Measurements from ENCODE around the gene CDH8.

The CDH8 gene

GRCh38 chr16:61665512-61665911 lies 370.7 kb downstream of the CDH8 start:
- Histone ChIP-seq H3K9me3 (replicated peaks; ENCODE audit: low read length) (no peaks in the 10 kb centered on the region), H3K36me3 (ENCODE audit: insufficient read depth, low read length) (no peaks in the 10 kb centered on the region)

DNA sequence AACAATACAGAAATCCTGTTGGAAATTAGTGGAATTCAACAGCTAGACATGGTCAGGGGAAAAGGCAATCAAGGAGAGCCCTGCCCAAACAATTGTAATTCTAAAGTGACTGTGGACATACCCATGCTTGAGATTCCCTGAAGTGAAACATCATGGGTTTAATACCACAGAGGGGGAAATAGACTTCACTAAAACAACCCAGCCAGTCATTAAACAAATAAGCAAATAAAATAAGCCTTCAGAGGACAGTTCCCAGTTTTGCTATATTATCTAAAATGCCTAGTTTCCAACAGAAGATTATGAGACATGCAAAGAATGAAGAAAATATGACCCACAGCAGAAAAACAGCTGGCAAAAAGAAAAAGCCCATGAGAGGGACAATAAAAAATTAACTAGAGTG lies 376.3 kb downstream of the CDH8 start:
- no peaks in the 10 kb centered on the region for H3K4me1 ChIP-seq (ENCODE audit: control insufficient read depth, insufficient read depth, low read length)
- no peak overlapping the region for H3K9ac ChIP-seq (ENCODE audit: low read depth, low read length)
- H3K4me2 ChIP-seq (ENCODE audit: low read length) = no peak overlapping the region
- H3K9me3 ChIP-seq (replicated peaks; ENCODE audit: low read length) = no peaks in the 10 kb centered on the region
- H3K27me3 ChIP-seq (ENCODE audit: control insufficient read depth, insufficient read depth, low read length) = no peaks in the 10 kb centered on the region
- no peaks in the 10 kb centered on the region for H3K36me3 ChIP-seq (ENCODE audit: insufficient read depth, low read length)
- H3K4me3 ChIP-seq (ENCODE audit: low read length) = no peak overlapping the region

More at GRCh38 chr16:61665512-61665911, 370.7 kb downstream of the CDH8 start:
- Histone ChIP-seq H3K9ac (ENCODE audit: low read depth, low read length) (no peak overlapping the region), H3K4me3 (ENCODE audit: low read length) (no peak overlapping the region), H3K27me3 (ENCODE audit: control insufficient read depth, insufficient read depth, low read length) (no peaks in the 10 kb centered on the region), H3K4me2 (ENCODE audit: low read length) (no peak overlapping the region), H3K4me1 (ENCODE audit: control insufficient read depth, insufficient read depth, low read length) (no peaks in the 10 kb centered on the region)

DNA sequence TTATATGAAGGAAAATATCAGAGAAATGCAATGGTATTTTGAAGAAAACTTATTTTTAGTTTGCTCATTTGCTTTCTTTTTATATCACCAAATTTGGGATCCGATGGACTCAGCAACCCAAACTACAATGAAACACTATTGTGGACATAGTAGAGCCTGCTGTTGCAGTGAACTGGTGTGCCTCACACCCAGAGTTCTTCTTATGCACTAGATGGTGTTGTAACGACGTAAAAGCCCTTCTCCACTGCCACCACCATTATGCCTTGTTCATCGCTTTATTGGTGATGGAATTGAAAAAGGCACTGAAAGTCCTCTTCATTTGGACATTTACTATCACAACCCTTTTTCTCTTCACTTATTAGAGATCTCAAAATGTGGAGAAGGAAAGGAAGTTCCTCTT lies 381.3 kb downstream of the CDH8 start:
- no peak overlapping the region for H3K4me3 ChIP-seq (ENCODE audit: low read length)
- no peaks in the 10 kb centered on the region for H3K27me3 ChIP-seq (ENCODE audit: control insufficient read depth, insufficient read depth, low read length)
- H3K9ac ChIP-seq (ENCODE audit: low read depth, low read length) = no peak overlapping the region
- no peaks in the 10 kb centered on the region for H3K9me3 ChIP-seq (replicated peaks; ENCODE audit: low read length)
- no peaks in the 10 kb centered on the region for H3K36me3 ChIP-seq (ENCODE audit: insufficient read depth, low read length)
- no peak overlapping the region for H3K4me2 ChIP-seq (ENCODE audit: low read length)
- no peaks in the 10 kb centered on the region for H3K4me1 ChIP-seq (ENCODE audit: control insufficient read depth, insufficient read depth, low read length)

DNA sequence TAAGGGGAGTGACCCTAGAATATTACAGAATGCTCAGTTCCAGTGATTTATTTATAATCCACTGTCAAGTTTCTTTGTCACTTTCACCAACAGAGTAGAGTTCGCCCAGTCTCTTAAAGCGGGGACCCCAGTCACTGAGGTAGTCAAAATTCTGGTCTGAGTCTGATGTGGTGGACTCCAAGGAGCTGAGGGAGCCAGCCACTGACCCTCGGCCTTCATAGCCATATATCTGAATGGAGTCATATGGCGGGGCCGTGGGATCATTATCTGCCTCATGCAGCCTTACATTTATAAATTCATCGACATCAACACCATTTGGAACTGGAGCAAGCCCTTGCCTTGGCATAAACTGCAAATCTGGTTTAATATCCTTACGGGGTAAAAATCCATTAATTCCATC lies 382.7 kb downstream of the CDH8 start:
- Histone ChIP-seq H3K36me3 (ENCODE audit: insufficient read depth, low read length) (no peaks in the 10 kb centered on the region), H3K4me2 (ENCODE audit: low read length) (no peak overlapping the region), H3K4me3 (ENCODE audit: low read length) (no peak overlapping the region), H3K9me3 (replicated peaks; ENCODE audit: low read length) (no peaks in the 10 kb centered on the region), H3K4me1 (ENCODE audit: control insufficient read depth, insufficient read depth, low read length) (no peaks in the 10 kb centered on the region), H3K9ac (ENCODE audit: low read depth, low read length) (no peak overlapping the region), H3K27me3 (ENCODE audit: control insufficient read depth, insufficient read depth, low read length) (no peaks in the 10 kb centered on the region)

DNA sequence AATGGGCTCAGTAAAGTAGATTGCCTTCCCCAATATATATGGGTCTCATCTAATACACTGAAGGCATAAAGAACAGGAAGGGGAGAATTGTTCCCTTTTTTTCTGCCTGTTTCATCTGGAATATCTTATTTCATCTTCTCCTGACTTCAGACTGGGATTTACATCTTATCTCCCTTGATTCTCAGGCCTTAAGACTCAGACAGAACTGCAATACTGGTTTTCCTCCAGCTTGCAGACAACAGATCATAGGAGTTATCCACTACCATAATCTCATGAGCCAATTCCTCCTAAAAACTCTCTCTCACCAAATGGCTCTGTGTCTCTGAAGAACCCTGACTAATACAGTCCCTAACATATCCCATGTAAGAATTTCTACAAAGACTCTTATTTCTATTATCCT lies 390.7 kb downstream of the CDH8 start:
- H3K9me3 ChIP-seq (replicated peaks; ENCODE audit: low read length) = no peaks in the 10 kb centered on the region

GRCh38 chr16:61644736-61645135 lies 391.5 kb downstream of the CDH8 start:
- H3K4me3 ChIP-seq (ENCODE audit: low read length) = no peak overlapping the region
- no peaks in the 10 kb centered on the region for H3K9me3 ChIP-seq (replicated peaks; ENCODE audit: low read length)
- H3K4me1 ChIP-seq (ENCODE audit: control insufficient read depth, insufficient read depth, low read length) = no peaks in the 10 kb centered on the region
- H3K36me3 ChIP-seq (ENCODE audit: insufficient read depth, low read length) = no peaks in the 10 kb centered on the region
- H3K9ac ChIP-seq (ENCODE audit: low read depth, low read length) = no peak overlapping the region
- H3K27me3 ChIP-seq (ENCODE audit: control insufficient read depth, insufficient read depth, low read length) = no peaks in the 10 kb centered on the region
- no peak overlapping the region for H3K4me2 ChIP-seq (ENCODE audit: low read length)

More for the DNA sequence above, 390.7 kb downstream of the CDH8 start:
- H3K4me2 ChIP-seq (ENCODE audit: low read length) = no peak overlapping the region
- no peaks in the 10 kb centered on the region for H3K36me3 ChIP-seq (ENCODE audit: insufficient read depth, low read length)
- H3K27me3 ChIP-seq (ENCODE audit: control insufficient read depth, insufficient read depth, low read length) = no peaks in the 10 kb centered on the region
- no peaks in the 10 kb centered on the region for H3K4me1 ChIP-seq (ENCODE audit: control insufficient read depth, insufficient read depth, low read length)
- H3K9ac ChIP-seq (ENCODE audit: low read depth, low read length) = no peak overlapping the region
- no peak overlapping the region for H3K4me3 ChIP-seq (ENCODE audit: low read length)

GRCh38 chr16:61617219-61617783 lies 418.9 kb downstream of the CDH8 start:
- Histone ChIP-seq H3K4me3 (ENCODE audit: low read length) (no peak overlapping the region), H3K4me2 (ENCODE audit: low read length) (no peak overlapping the region), H3K9me3 (replicated peaks; ENCODE audit: low read length) (no peaks in the 10 kb centered on the region), H3K36me3 (ENCODE audit: insufficient read depth, low read length) (no peaks in the 10 kb centered on the region), H3K4me1 (ENCODE audit: control insufficient read depth, insufficient read depth, low read length) (no peaks in the 10 kb centered on the region), H3K9ac (ENCODE audit: low read depth, low read length) (no peak overlapping the region), H3K27me3 (ENCODE audit: control insufficient read depth, insufficient read depth, low read length) (no peaks in the 10 kb centered on the region)

DNA sequence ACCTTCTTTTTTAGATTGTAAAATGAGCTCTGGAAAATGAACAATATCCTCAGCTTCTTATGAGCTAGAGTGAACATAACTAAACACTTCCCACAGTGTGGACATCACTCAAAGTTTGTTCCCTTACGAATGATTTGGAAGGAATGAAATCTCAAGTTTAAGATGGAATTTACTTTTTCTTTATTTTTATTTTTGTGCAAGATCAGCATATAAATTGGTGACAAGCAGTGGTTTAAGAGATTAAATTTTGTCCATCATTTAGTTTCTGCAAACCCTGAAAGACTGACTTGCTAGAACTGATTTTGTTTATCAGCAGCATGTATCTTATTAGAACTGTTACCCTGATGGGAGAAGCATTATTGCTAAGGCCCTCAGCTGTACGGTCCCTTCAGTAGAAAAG lies 420.1 kb downstream of the CDH8 start:
- no peaks in the 10 kb centered on the region for H3K36me3 ChIP-seq (ENCODE audit: insufficient read depth, low read length)
- H3K4me2 ChIP-seq (ENCODE audit: low read length) = no peak overlapping the region
- no peak overlapping the region for H3K4me3 ChIP-seq (ENCODE audit: low read length)
- H3K9me3 ChIP-seq (replicated peaks; ENCODE audit: low read length) = no peaks in the 10 kb centered on the region
- H3K9ac ChIP-seq (ENCODE audit: low read depth, low read length) = no peak overlapping the region
- no peaks in the 10 kb centered on the region for H3K4me1 ChIP-seq (ENCODE audit: control insufficient read depth, insufficient read depth, low read length)
- H3K27me3 ChIP-seq (ENCODE audit: control insufficient read depth, insufficient read depth, low read length) = no peaks in the 10 kb centered on the region

- no peaks in the 10 kb centered on the region for H3K9me3 ChIP-seq (replicated peaks; ENCODE audit: low read length)
- H3K4me2 ChIP-seq (ENCODE audit: low read length) = no peak overlapping the region
- no peaks in the 10 kb centered on the region for H3K4me1 ChIP-seq (ENCODE audit: control insufficient read depth, insufficient read depth, low read length)
- H3K9ac ChIP-seq (ENCODE audit: low read depth, low read length) = no peak overlapping the region
- no peaks in the 10 kb centered on the region for H3K27me3 ChIP-seq (ENCODE audit: control insufficient read depth, insufficient read depth, low read length)
- no peak overlapping the region for H3K4me3 ChIP-seq (ENCODE audit: low read length)
- no peaks in the 10 kb centered on the region for H3K36me3 ChIP-seq (ENCODE audit: insufficient read depth, low read length)
Observed at GRCh38 chr16:61611847-61612491, 424.3 kb downstream of the CDH8 start.

DNA sequence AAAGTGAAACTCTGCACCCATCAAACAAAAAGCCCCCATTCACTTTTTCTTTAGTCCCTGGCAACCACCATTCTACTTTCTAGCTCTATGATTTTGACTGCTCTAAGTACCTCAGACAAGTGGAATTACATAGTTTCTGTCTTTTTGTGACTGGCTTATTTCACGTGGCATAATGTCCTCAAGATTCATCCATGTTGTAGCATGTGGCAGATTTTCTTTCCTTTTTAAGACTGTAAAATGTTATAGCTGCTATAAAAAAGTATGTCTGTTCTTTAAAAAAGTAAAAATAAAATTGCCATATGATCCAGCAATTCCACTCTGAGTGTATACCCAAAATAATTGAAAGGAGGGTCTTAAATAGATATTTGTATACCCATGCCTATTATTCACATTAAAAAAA lies 429.7 kb downstream of the CDH8 start:
- no peak overlapping the region for H3K4me2 ChIP-seq (ENCODE audit: low read length)
- no peak overlapping the region for H3K4me3 ChIP-seq (ENCODE audit: low read length)
- no peaks in the 10 kb centered on the region for H3K36me3 ChIP-seq (ENCODE audit: insufficient read depth, low read length)
- H3K9ac ChIP-seq (ENCODE audit: low read depth, low read length) = no peak overlapping the region
- no peaks in the 10 kb centered on the region for H3K9me3 ChIP-seq (replicated peaks; ENCODE audit: low read length)
- no peaks in the 10 kb centered on the region for H3K4me1 ChIP-seq (ENCODE audit: control insufficient read depth, insufficient read depth, low read length)
- H3K27me3 ChIP-seq (ENCODE audit: control insufficient read depth, insufficient read depth, low read length) = no peaks in the 10 kb centered on the region
